GM19025 (cell line): Measurements from ENCODE around the gene VPS37B.

Source experiments
- ATAC-seq: cut with Tn5 transposase; IDR thresholded peaks from one replicate; pipeline ENCODE4 v1.9.1; 2021; ENCODE audit warnings: mild to moderate bottlenecking, low read depth, moderate library complexity; ENCODE audit not compliant: unreplicated experiment

VPS37B gene

GRCh38 chr12:122855928-122856831 lies 39.7 kb downstream of the VPS37B start:
- ATAC-seq: no peak

GRCh38 chr12:122855071-122855829 lies 40.7 kb downstream of the VPS37B start:
- no peak for ATAC-seq

DNA sequence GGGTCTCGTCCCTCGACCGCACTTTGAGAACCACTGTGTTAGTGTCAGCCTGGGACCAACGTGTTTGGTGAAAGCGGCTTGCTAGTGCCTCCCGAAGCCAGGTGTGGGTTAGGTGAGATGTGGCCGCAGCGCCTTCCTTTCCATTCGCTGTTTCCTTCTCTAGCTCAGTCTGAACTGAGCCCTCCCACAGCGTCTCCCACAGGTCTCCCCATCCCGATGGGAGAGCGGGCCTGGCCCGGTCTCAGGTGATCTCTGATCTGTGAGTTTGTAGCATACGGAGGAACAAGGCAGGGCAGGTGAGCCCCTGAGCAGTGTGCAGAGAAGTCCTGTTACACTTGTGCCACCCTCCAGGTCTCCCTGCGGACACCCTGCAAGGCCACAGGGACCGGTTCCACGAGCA lies 41.4 kb downstream of the VPS37B start:
- no peak for ATAC-seq

DNA sequence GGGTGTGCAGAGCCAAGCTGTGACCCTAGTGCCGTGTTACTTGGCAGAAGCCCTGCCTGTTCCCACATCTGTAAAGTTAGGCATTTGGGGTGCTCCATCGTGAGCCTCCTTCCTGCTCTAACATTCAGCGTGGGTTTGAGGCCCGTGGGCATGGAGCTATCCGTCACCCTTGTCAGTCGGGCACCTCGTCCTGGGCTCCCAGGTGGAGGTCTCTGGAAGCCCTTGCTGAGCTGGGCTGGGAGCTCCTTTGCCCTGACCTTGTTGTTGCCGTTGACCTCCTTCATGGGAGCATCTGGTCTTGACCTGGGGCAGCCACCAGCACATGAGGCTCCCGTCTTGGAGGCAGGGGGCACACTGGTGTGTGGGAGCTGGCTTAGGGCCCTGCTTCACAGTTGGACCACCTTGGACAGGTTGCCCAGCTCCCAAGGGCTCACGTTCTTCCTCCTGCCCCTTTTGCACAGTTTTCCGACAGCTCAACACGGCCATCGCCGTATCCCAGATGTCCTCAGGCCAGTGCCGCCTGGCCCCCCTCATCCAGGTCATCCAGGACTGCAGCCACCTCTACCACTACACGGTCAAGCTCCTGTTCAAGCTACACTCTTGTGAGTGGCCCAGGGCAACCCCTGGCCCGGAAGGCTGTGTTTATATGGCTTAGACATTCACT lies 42.2 kb downstream of the VPS37B start:
- no peak for ATAC-seq

DNA sequence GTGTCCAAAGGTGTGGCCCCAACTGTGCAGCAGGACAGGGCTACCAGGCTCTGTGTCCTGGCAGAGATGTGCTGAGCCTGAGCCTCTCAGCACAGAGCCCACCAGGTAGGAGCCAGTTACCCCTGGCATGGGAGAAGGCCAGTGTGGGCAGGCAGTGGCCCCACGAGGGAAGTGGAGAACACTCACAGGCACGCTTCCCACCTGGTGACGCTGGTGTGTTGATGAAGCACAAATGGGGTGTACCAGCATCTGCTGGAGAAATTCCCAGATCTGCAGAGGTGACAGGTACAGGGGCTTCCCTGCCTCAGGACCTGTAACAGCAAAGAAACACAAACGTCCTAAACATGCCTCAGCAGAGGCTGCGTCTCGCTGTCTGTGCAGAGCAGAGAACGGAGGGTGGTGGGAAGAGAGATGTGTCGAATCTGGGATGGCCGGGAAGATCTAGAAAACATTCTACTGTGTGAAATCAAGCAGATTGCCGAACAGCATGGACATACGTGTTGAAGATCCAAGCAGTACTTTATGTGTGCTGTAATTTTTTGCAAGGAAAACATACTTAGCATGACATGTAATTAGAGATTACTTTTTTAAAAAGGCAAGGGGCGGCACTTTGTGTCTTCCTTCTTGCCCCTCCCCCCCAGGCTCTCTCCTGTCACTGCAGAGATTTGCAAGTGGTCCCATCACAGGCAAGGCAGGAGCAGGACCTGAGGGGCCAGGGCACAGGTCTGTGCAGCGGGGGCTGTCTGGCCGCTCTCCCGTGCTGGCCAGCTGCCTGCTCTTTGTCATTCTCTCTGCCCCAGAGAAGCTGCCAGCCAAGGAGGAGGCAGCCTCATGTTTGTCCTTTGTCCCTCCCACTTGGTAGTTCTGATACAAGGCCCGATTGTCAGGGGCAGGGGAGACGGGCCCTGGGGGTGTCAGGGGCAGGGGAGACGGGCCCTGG lies 43.3 kb downstream of the VPS37B start:
- ATAC-seq: no peak

GRCh38 chr12:122851820-122852219 lies 44.1 kb downstream of the VPS37B start:
- ATAC-seq: no peak

GRCh38 chr12:122850695-122851350 lies 45.1 kb downstream of the VPS37B start:
- no peak for ATAC-seq

DNA sequence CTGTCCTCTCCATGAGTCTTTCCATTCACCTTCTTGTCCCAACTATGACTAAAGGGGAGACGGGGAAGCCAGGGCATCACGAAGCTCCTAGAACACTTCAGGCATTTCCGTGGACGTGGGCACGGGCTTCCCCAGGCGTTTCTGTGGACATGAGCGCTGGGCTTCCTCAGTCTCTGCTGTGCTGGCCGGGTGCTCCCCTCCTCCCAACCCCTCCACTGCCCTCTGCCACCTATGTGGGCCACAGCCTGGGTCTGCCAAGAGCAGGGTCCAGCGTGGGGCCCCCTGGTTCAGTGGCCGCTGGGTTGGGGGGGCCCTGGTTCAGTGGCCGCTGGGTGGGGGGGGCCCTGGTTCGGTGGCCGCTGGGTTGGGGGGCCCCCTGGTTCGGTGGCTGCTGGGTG lies 45.9 kb downstream of the VPS37B start:
- ATAC-seq: no peak

- ATAC-seq: no peak
Observed at GRCh38 chr12:122849352-122850047, 46.4 kb downstream of the VPS37B start.

- no peak for ATAC-seq
Observed at GRCh38 chr12:122848471-122849351, 47.2 kb downstream of the VPS37B start.

DNA sequence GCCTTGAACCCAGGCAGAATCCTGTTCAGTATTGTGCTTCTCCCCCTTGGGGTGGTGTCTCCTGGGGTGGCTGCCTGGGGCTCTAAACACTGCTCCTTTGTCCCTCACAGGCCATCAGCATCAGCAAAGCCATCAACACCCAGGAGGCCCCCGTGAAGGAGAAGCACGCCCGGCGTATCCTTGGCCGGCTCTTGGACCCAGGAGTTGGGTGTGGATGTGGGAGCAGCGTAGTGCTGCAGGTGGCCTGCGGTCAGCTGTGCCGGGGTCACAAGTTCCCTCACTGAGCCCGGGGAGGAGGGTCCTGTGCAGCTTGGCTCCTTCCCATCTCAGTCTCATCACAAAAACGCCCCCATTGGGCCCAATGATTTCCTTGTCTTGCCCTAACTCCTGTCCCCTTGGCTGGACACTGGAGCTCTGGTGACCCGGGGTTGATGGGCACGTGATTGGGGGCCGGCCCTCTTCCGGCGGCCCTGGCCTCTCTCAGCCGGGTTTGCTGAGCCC lies 48.0 kb downstream of the VPS37B start:
- no peak for ATAC-seq

DNA sequence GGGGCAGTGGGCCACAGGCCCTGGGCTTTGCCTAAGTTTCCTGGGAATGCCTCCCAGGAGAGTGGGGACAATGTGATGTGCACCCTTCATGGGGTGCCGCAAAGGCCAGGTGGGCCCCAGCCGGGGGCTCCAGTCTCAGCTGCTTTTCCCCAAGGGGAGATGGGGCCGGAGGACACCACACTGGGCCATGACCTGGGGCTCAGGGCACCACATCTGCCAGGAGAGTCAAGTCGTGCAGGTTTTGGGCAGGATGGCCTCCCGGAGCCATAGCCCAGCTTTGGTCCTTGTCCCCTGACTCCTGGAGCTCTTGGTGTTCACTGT lies 48.4 kb downstream of the VPS37B start:
- ATAC-seq: no peak

- ATAC-seq: no peak
Observed at GRCh38 chr12:122846622-122847515, 49.1 kb downstream of the VPS37B start.

DNA sequence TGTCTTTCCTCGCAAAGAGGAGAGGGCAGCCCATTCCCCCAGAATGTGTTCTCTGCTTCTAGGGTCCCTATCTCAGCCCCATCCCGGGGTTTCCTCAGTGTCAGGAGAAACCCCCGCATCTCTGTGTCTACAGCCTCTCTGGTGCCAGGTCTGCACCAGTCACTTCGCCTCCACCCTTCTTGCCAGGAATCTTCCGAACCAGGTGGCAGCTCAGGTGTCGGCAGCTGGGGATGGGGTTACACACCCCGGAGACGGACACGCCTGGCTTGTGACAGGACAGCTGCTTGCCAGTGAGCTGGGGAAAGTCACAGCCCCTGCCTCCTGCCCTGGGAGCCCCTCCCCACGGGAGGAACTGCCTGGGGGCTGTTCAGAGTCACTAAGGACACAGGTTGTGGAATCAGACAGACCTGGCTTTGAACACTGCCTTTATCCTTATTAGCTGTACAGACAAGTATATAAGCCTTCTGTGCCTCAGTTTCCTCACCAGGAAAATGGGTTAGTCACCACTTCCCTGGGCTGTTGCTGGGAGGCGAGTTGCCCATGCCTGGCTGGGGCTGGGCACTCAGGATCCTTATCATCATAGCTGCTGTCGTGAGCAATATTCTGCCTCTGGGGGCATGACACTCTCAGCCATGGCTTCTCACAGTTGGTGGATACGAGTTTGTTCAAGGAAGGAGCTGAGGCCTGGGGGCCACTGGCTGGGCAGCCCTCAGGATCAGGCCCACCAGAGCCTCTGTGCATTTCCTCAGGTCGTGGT lies 49.9 kb downstream of the VPS37B start:
- ATAC-seq: no peak

DNA sequence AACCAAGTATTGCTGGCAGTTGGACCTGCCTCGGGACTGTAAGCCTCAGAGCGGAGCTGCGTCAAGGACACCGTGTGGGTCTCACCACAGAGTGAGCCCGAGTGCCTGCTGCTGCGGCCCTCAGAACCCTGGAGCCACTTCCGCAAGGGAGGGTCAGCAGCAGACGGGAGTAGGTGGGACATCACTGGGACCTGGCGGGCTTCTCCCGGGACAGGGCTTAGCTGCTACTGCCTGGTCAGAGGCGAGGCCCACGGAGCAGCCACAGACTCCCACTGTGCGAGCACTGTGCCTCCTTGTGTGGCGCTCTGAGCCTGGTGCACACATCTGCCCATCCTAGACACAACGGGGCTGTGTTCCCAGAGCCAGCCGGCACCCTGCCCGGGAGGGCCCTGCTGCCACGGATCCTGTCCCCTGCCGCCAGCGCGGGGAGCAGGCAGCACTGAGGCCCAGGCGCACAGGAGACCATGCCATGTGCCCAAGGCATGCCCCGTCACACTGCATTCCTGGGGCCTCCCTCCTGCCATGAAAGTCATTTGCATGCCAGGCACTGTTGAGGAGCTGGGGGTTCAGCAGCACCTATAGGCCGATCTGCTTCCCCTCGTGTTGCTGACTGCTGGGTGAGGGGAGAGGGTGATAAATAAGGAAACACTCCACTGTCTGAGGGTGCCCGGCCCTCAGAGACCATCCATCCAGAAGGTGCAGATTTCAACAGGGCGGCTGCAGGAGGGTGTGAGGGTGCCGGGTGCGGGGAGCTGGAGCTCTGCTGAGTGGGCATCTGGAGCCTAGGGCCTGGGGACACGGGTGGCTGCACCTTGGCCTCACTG lies 50.7 kb downstream of the VPS37B start:
- no peak for ATAC-seq
